K562 (cell line): ENCODE results near the gene GLIPR1. TPM values are rescaled to one million over a fixed set of nuclear protein-coding genes. Genes with fewer than 3 reads are reported as not detected.

ENCODE experiments used
- ATAC-seq: fragments of 200-7000 bp; cut with Tn5 transposase; 3 replicates; pipeline ENCODE4 v1.9.1; 2020; ENCODE audit warnings: moderate library complexity
- BruUV-seq: library from RNA; stranded (reverse); fragments of 400-500 nt; replicated peaks from 2 replicates; lab custom pipeline; 2021; lab: Mats Ljungman, UMichigan
- CTCF ChIA-PET: fragments of 300-600 bp; formaldehyde crosslinking; extraction: SDS; loops from one replicate; lab custom pipeline; 2021; ENCODE audit warnings: low intra/inter-chr PET ratio; lab: Yijun Ruan, JAX
- POLR2A ChIA-PET: fragments of 300-600, 350-650 bp; sonication (Branson Sonifier 250); formaldehyde crosslinking; extraction: SDS; loops from one replicate; lab custom pipeline; 2021; ENCODE audit warnings: antibody characterized with exemption, inconsistent platforms; lab: Yijun Ruan, JAX
- DNase-seq, 4 experiments: peaks; one replicate each; pipeline versions ENCODE4 v3.0.0 to v3.0.0-alpha.2; 2011 to 2018; ENCODE audit warnings: low spot score in 3 of 4, mixed read lengths in 3 of 4; ENCODE audit errors: extremely low read depth in 1 of 4
- FAIRE-seq: peaks from 2 replicates; lab custom pipeline; 2011; peaks lifted over from hg19 to GRCh38; lab: Jason Lieb, UNC
- H2AFZ ChIP-seq: 2 replicates; pipeline ENCODE4 v1.6.0; 2011; ENCODE audit warnings: low read depth, low read length, control low read depth, inconsistent platforms
- H3K27ac ChIP-seq: fragments of 200-600 bp; 3 replicates; pipeline ENCODE4 v1.8.0; 2011; ENCODE audit warnings: low read depth, mild to moderate bottlenecking, control low read depth, inconsistent platforms, low read length, moderate library complexity, mixed read lengths; ENCODE audit errors: extremely low read depth
- H3K27me3 ChIP-seq, 2 experiments: fragments of 300-600 bp in 1 of 2; 2 replicates in 1 of 2; 3 replicates in 1 of 2; pipeline versions ENCODE4 v1.6.0 to v1.8.0; 2011; ENCODE audit warnings: inconsistent platforms in 2 of 2, low read length in 2 of 2, mild to moderate bottlenecking in 1 of 2, mixed read lengths in 1 of 2, moderate library complexity in 1 of 2; ENCODE audit not compliant: control insufficient read depth in 2 of 2, insufficient read depth in 2 of 2
- H3K36me3 ChIP-seq: fragments of 300-600 bp; 3 replicates; pipeline ENCODE4 v1.8.0; 2011; ENCODE audit warnings: mild to moderate bottlenecking, low read length, inconsistent platforms; ENCODE audit not compliant: control insufficient read depth, insufficient read depth
- H3K4me1 ChIP-seq, 2 experiments: fragments of 200-600 bp in 1 of 2; replicated peaks in 1 of 2; 2 replicates in 1 of 2; 3 replicates in 1 of 2; pipeline versions ENCODE4 v1.5.1 to v1.8.0; 2011; ENCODE audit warnings: inconsistent platforms in 2 of 2, low read length in 2 of 2, mild to moderate bottlenecking in 1 of 2, mixed read lengths in 1 of 2, moderate library complexity in 1 of 2; ENCODE audit not compliant: control insufficient read depth in 2 of 2, insufficient read depth in 2 of 2
- H3K4me2 ChIP-seq: 2 replicates; pipeline ENCODE4 v1.6.1; 2011; ENCODE audit warnings: low read length, control low read depth, inconsistent platforms, mixed read lengths; ENCODE audit not compliant: insufficient read depth
- H3K4me3 ChIP-seq: fragments of 200-600 bp; sonication (generic), shearing (Covaris generic); 2 replicates; pipeline ENCODE4 v1.5.1; 2016; ENCODE audit warnings: control low read depth, inconsistent platforms
- H3K79me2 ChIP-seq: fragments of 200-600 bp; 3 replicates; pipeline ENCODE4 v1.8.0; 2011; ENCODE audit warnings: low read length, inconsistent platforms; ENCODE audit not compliant: control insufficient read depth, insufficient read depth
- H3K9ac ChIP-seq, 2 experiments: 2 replicates each; pipeline versions ENCODE4 v1.6.0 to v1.6.1; 2011; ENCODE audit warnings: low read depth in 2 of 2, low read length in 2 of 2, control low read depth in 1 of 2, inconsistent platforms in 1 of 2, mild to moderate bottlenecking in 1 of 2, mixed read lengths in 1 of 2; ENCODE audit not compliant: insufficient read depth in 1 of 2
- H3K9me1 ChIP-seq: one replicate; pipeline ENCODE4 v1.6.0; 2011; ENCODE audit warnings: inconsistent platforms, mild to moderate bottlenecking, low read length, moderate library complexity; ENCODE audit not compliant: control insufficient read depth, insufficient read depth
- H3K9me3 ChIP-seq: replicated peaks from 2 replicates; pipeline ENCODE4 v1.5.1; 2011; ENCODE audit warnings: low read depth, low read length, inconsistent platforms; ENCODE audit not compliant: control insufficient read depth, insufficient read depth
- H4K20me1 ChIP-seq: replicated peaks from 2 replicates; pipeline ENCODE4 v1.6.1; 2011; ENCODE audit warnings: low read length, inconsistent platforms, mixed read lengths; ENCODE audit not compliant: control insufficient read depth, insufficient read depth
- ATF3 ChIP-seq, 2 experiments: fragments of 450-650 bp in 1 of 2; sonication (generic) in 1 of 2; formaldehyde crosslinking in 1 of 2; IDR thresholded peaks in 1 of 2; conservative IDR thresholded peaks in 1 of 2; 2 replicates each; pipeline versions ENCODE4 v1.6.1 to v1.8.1; 2016 to 2023; ENCODE audit warnings: mild to moderate bottlenecking in 2 of 2, moderate library complexity in 2 of 2, inconsistent platforms in 1 of 2, missing genetic modification reagents in 1 of 2
- EP300 ChIP-seq: IDR thresholded peaks from 2 replicates; pipeline ENCODE4 v1.6.1; 2012; ENCODE audit warnings: low read length, improper control_type of control experiment
- FOXP4 ChIP-seq: sonication (generic); formaldehyde crosslinking; IDR thresholded peaks from 2 replicates; pipeline ENCODE4 v1.8.0; 2022; ENCODE audit warnings: mild to moderate bottlenecking, missing genetic modification reagents, borderline replicate concordance
- MAFG ChIP-seq: fragments of 450-650 bp; conservative IDR thresholded peaks from 2 replicates; pipeline ENCODE4 v1.6.1; 2016; ENCODE audit warnings: missing genetic modification characterization, missing compliant biosample characterization
- MCM2 ChIP-seq: fragments of 450-650 bp; IDR thresholded peaks from 2 replicates; pipeline ENCODE4 v1.6.1; 2017; ENCODE audit warnings: low read depth, mild to moderate bottlenecking
- NFIX ChIP-seq: fragments of 250-450 bp; sonication (Bioruptor Pico); IDR thresholded peaks from 2 replicates; pipeline ENCODE4 v1.4.0; 2020; ENCODE audit warnings: low read depth, mild to moderate bottlenecking, moderate library complexity
- NR1H2 ChIP-seq: sonication (generic); formaldehyde crosslinking; IDR thresholded peaks from 2 replicates; pipeline ENCODE4 v1.4.0; 2020; ENCODE audit warnings: mild to moderate bottlenecking, missing genetic modification reagents
- NR2C2 ChIP-seq, 2 experiments: fragments of 200-800 bp in 1 of 2; sonication (Bioruptor generic) in 1 of 2; sonication (generic) in 1 of 2; formaldehyde crosslinking in 1 of 2; IDR thresholded peaks; 2 replicates each; pipeline versions ENCODE4 v1.6.1 to v1.8.0; 2016 to 2022; ENCODE audit warnings: mild to moderate bottlenecking in 1 of 2, missing compliant biosample characterization in 1 of 2, missing genetic modification characterization in 1 of 2, missing genetic modification reagents in 1 of 2
- RBM39 ChIP-seq: fragments of 200-400 bp; formaldehyde crosslinking; optimal IDR thresholded peaks from 2 replicates; pipeline ENCODE3; 2018; ENCODE audit warnings: low read depth, low read length
- RCOR1 ChIP-seq, 2 experiments: IDR thresholded peaks; 2 replicates each; pipeline ENCODE4 v1.6.1; 2012; ENCODE audit warnings: low read depth in 2 of 2, low read length in 2 of 2, borderline replicate concordance in 1 of 2, improper control_type of control experiment in 1 of 2
- TCF7 ChIP-seq: sonication (generic); IDR thresholded peaks from 2 replicates; pipeline ENCODE4 v1.6.1; 2016; ENCODE audit warnings: antibody characterized with exemption, borderline replicate concordance
- ZNF23 ChIP-seq: fragments of 250-450 bp; sonication (Bioruptor Pico); IDR thresholded peaks from 2 replicates; pipeline ENCODE4 v1.4.0; 2020; ENCODE audit warnings: mild to moderate bottlenecking
- ZNF239 ChIP-seq: fragments of 250-450 bp; sonication (Bioruptor Pico); IDR thresholded peaks from 2 replicates; pipeline ENCODE4 v1.4.0; 2020; ENCODE audit warnings: mild to moderate bottlenecking
- ZNF347 ChIP-seq: fragments of 450-650 bp; formaldehyde crosslinking; IDR thresholded peaks from 2 replicates; pipeline ENCODE4 v1.4.0; 2020; ENCODE audit warnings: low read depth, mild to moderate bottlenecking, moderate library complexity
- WGBS: fragments of 100-300 bp; shearing (Covaris generic); methylation state at CpG from one replicate; pipeline ENCODE4 v1.1.6; 2016; ENCODE audit warnings: low coverage, mixed read lengths; ENCODE audit not compliant: insufficient coverage; ENCODE audit errors: missing lambda C conversion rate; 5-methylcytosine and 5-hydroxymethylcytosine counted together
- in situ Hi-C: fragments of 300-500 bp; cut with MboI; formaldehyde crosslinking; loops from 4 replicates; pipeline ENCODE4 v1.15.0; 2018; ENCODE audit warnings: inconsistent platforms, mixed read lengths
- intact Hi-C: fragments of 100-400 bp; cut with micrococcal nuclease; formaldehyde crosslinking; loops from 2 replicates; pipeline ENCODE4 v1.14.2; 2022
- polyA plus RNA-seq, 8 experiments: library from polyadenylated mRNA; depleted of rRNA in 4 of 8; stranded (reverse) in 5 of 8; unstranded in 3 of 8; fragments of >200 nt; fragmentation: Nextera tagmentation in 2 of 8; fragmentation: Illumina TruSeq in 1 of 8; extraction: Ambion mirVana in 2 of 8; extraction: Trizol in 1 of 8; gene quantifications; 2 replicates each; pipeline versions ENCODE4 v1.2.1 to v1.2.3, GENCODE V29; 2011 to 2014; ENCODE audit warnings: inconsistent platforms in 1 of 8, missing spikeins in 1 of 8
- total RNA-seq, 7 experiments: library from RNA; depleted of rRNA in 6 of 7; stranded (reverse); fragments of >200 nt in 6 of 7; fragmentation: Illumina TruSeq in 2 of 7; extraction: Trizol in 2 of 7; gene quantifications; 2 replicates each; pipeline versions ENCODE4 v1.2.1 to v1.2.3, GENCODE V29; 2011 to 2021; ENCODE audit warnings: low replicate concordance in 1 of 7

GLIPR1 gene
- total and polyA plus RNA-seq, 9 of the 15 experiments (the other 6 are each of a cell fraction or from before 2014, with no cell fraction given), result 0.26 to 2.1 (median 1.2) TPM

DNA sequence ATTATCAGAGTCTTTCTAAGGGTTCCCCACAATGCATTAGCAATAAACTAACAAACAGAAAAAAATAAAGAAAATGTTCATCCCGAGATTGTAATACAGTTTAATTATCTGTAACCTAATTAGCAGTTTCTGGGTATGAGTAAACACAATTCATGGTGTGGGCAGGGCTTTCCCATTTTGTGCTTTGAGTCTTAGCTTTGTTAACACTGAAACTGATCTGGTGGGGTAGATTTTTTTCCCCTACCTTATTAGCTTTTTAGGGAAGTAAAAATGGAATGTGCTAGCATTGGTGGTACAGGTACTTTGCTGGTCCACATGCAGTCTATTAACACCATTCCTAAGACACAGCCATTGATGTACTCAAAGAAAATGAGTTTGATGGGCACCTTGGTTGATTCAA lies 49.3 kb downstream of the GLIPR1 start:
- Histone ChIP-seq H3K9me1 (no peaks in the 10 kb centered on the region), H3K4me2 (no peak overlapping the region), H3K4me3 (no peak overlapping the region), H3K4me1 (no peaks in the 10 kb centered on the region), H4K20me1 (no peaks in the 10 kb centered on the region), H3K27me3 (no peaks in the 10 kb centered on the region), H3K9me3 (no peaks in the 10 kb centered on the region), H2AFZ (no peak overlapping the region), H3K36me3 (no peaks in the 10 kb centered on the region), H3K79me2 (no peaks in the 10 kb centered on the region), H3K9ac (no peak overlapping the region), H3K27ac (no peak overlapping the region)
- TF ChIP-seq EP300 (no peak), NR2C2 (CRISPR knock-in tag; IDR thresholded peaks at IDR 0.05) (no peak), NR2C2 (tag; IDR thresholded peaks at IDR 0.05) (no peak), ZNF23 (CRISPR knock-in tag) (no peak), NFIX (no peak)
- DNase-seq (no peak), FAIRE-seq (no peak), ATAC-seq (no peak)
- in situ Hi-C loops, result no loop called here
- 0% methylated on average over 1 of the region's 1 CpG for WGBS
- CTCF ChIA-PET, result no interaction called here
- no TSS peak for BruUV-seq
- POLR2A ChIA-PET, result interaction anchor here (0.6 kb wide), 1 partner anchor 483 kb away, joined by 3 read pairs; no protein-coding TSS in a partner anchor
- intact Hi-C loops, result loop anchor here (5.0 to 10.0 kb wide), 3 partner anchors 195 to 817 kb away; partner anchors contain the start of gene BBS10

GRCh38 chr12:75533239-75533638 lies 52.7 kb downstream of the GLIPR1 start:
- Histone ChIP-seq H3K9me1 (no peaks in the 10 kb centered on the region), H3K9ac (no peak overlapping the region), H3K36me3 (no peaks in the 10 kb centered on the region), H3K79me2 (no peaks in the 10 kb centered on the region), H2AFZ (no peak overlapping the region), H3K4me1 (no peaks in the 10 kb centered on the region), H3K4me2 (no peak overlapping the region), H3K27ac (no peak overlapping the region), H3K27me3 (no peaks in the 10 kb centered on the region), H3K4me3 (no peak overlapping the region), H3K9me3 (no peaks in the 10 kb centered on the region), H4K20me1 (no peaks in the 10 kb centered on the region)
- POLR2A ChIA-PET, result interaction anchor here (0.6 kb wide), 1 partner anchor 1262 kb away, joined by 3 read pairs; no protein-coding TSS in a partner anchor
- ATAC-seq (no peak), FAIRE-seq (no peak), DNase-seq (no peak)
- intact Hi-C loops (loop anchor here (10.0 kb wide), 1 partner anchor 282 kb away; no protein-coding TSS in a partner anchor), in situ Hi-C loops (no loop called here)
- 4% methylated on average over 2 of the region's 2 CpGs for WGBS
- CTCF ChIA-PET, result no interaction called here
- no TSS peak for BruUV-seq
- no peak for TF ChIP-seq NR1H2 (CRISPR knock-in tag)
- no peak for TF ChIP-seq RCOR1 (IDR thresholded peaks at IDR 0.05; ENCODE audit: borderline replicate concordance in 1 of 2, low read depth in 2 of 2, low read length in 2 of 2)
- no peak for TF ChIP-seq MCM2
- TF ChIP-seq FOXP4 (CRISPR knock-in tag), result no peak
- TF ChIP-seq TCF7, result no peak
- TF ChIP-seq MAFG (tag), result no peak
- TF ChIP-seq ATF3 (IDR thresholded peaks at IDR 0.05), result no peak
- no peak for TF ChIP-seq ATF3 (CRISPR knock-in tag; conservative IDR thresholded peaks at IDR 0.05)
- TF ChIP-seq RBM39, result no peak
- TF ChIP-seq ZNF239 (CRISPR knock-in tag), result no peak
- TF ChIP-seq ZNF347, result no peak
